ENCODE data around the gene BAG3.
"Not testable (repeated sequence)": the region's sequence is repeated elsewhere in the genome, so short reads cannot be mapped to it uniquely, and the experiment has no call there.

Gene BAG3

DNA sequence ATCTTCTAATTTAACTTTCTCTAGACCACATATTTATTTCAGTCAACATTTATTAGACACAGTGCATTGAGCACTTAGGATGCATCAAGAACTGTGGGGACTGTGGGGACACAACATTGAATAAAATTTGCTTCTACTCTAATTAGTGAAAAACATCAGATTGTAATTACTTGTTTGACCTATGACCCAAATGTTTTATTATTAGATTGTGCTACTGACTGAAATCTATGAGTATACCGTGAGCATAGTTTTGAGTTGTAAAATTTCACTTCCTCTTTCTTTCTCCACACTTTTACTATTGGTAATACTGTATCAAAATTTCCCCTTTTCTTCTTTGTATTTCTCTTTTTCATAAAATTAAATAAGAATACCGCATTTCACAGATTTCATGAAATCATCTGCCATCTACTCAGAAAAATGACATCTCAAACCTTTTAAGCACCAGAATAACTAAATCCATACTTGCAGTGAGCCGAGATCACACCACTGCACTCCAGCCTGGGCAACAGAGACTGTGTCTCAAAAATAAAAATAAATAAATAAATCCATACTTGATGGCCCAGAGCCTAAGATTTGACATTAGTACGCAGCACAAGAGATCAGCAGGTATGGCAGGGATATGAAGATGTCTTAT lies 49.3 kb downstream of the BAG3 start:
- DNase-seq, result no peak

DNA sequence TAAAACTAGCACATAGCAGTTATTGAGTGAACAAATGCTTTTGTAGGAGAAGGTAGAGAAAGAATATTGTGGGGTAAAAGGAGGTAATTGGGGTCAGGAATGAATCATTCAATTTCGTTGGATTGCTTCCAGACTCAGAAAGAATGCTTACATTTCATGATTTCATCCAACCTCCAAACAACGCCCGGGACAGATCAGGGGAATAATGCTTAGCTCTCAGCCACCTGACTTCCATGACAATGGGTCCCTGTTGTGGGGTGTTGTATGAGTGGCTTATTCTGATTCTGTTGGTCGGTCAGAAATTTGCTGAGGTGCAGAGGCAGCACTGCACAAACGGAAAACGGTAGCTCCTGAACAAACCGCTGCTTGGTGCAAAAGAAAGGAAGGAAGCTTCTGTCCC lies 50.7 kb downstream of the BAG3 start:
- no peak for DNase-seq

DNA sequence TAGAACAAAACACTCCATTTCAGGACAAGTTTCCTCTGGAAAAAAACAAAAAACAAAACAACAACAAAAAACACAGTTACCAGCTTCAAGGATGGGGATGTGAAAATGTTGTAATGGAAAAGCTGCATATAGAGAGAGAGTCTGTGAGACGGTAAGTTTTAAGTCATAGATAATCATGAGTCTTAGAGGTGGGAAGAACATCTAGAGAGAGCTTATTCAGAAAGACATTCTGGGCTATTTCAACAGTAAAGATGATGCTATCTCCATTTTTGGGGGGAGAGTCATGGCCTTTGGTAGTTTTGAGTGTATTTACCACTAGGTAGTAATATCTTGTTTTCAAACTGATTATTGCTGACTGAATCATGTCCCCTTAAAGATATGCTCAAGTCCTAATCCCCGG lies 51.4 kb downstream of the BAG3 start:
- DNase-seq, result no peak

DNA sequence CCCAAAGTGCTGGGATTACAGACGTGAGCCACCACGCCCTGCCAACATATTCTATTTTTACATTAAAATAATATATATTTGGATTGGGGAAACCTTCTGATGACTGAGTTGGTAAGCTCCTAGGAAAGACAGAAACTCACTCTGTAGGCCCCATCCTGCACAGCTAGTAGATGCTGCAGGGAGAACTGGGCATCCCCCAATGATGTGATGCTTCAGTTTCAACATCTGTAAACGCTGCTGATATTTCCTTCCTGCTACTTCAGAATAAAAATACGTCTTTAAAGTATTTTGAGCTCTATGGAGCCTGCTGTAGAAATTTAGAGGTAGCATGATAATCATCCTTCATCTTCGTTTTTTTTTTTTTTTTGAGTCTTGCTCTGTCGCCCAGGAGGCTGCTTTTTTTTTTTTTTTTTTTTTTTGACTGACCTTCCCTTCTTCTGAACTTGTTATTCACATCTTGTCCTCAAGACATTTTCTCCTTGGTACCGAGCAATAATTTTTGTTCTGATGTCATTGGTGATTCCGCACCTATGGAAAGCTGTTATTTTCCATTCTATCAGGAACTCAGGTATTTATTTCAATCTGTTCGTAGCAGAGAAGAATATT lies 52.8 kb downstream of the BAG3 start:
- no peak for DNase-seq

DNA sequence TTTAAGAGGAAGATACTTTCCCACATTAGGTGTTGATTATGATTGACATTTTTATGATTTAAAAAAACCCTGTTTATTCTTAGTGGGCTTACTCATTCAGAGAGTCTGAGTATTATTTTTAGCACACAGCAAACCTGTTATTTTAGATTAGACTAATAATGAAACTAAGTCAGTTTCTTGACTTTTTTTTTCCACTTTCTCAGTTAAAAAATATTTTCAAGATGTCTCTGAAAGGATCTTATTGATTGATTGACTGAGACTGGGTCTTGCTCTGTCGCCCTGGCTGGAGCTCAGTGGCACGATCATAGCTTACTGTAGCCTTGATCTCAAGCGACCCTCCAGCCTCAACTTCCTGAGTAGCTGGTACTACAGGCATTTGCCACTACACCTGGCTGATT lies 54.3 kb downstream of the BAG3 start:
- DNase-seq, result no peak

DNA sequence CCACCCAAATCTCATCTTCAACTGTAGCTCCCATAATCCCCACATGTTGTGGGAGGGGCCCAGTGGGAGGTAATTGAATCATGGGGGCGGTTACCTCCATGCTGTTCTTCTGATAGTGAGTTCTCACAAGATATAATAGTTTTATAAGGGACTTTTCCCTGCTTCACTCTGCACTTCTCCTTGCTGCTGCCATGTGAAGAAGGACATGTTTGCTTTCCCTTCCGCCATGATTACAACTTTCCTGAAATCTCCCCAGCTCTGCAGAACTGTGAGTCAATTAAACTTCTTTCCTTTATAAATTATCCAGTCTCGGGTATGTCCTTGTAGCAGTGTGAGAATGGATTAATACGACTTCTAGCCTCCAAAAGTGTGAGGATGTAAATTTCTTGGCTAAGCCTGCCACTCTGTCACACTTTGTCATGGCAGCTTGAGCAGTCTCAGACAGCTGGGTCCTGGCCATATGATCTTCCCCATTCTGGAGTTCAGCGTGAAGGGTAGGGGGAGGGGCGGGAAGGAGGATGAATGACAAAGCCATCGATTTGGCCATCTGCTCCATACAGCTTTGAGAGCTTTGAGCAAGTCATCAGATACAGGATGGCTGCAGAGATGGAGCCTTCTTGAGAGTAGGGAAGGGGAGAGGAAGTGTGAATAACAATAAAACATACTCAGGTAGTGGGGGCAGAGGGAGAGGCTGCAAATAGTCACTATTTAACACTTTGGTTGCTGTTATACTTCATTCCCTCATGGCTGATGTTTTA lies 55.5 kb downstream of the BAG3 start:
- no peak for DNase-seq

DNA sequence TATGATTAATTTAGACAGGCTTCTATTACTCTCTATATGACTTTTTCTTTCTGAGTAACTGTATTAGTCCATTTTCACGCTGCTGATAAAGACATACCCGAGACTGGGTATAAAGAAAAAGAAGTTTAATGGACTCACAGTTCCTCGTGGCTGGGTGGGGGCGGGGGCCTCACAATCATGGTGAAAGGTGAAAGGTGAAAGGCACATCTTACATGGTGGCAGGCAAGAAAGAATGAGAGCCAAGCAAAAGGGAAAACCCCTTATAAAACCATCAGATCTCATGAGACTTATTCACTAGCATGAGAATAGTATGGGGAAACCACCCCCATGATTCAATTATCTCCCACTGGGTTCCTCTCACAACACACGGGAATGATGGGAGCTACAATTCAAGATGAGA lies 56.2 kb downstream of the BAG3 start:
- DNase-seq, result not testable (repeated sequence)

DNA sequence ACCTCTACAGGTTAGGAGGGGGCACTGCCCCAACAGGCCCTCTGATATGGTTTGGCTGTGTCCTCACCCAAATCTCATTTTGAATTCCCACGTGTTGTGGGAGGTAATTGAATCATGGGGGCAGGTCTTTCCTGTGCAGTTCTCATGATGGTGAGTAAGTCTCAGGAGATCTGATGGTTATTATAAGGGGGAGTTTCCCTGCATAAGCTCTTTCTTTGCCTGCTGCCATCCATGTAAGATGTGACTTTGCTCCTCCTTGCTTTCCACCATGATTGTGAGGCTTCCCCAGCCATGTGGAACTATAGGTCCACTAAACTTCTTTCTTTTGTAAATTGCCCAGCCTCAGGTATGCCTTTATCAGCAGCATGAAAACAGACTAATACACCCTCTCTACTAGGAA lies 59.8 kb downstream of the BAG3 start:
- DNase-seq, result not testable (repeated sequence)

DNA sequence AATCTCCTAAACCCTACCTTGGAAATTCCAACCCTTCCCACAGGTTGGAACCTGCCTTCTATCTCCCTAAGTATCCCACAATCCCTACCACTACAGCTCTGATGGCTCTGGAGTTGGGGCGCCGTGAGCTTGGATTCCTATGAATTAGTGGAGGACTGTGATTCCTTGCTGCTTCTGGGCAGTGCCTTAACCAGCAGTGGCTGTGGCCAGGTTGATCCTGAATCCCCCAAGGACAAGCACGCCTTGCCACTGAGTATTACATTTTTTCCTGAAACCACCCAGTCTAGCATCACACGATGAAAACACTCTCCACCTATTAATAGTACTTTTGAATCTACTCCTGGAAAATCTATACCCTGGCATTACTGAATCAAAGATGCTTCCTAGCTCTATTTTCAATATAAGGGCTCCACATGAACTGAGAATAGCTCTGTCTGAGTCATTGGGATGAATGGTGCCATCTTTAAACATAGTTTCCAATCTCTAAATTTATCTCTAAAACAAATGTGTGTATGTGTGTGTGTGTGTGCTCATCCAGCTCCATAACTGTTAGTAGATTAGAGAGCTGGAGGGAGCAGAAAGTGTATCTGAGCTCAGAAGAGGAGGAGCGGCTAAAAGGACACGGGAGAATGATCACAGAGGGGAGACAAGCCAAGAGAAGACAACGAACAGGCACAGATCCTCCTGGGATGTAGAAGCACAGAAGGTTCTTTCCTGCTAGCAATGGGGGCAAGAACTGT lies 62.7 kb downstream of the BAG3 start:
- DNase-seq, result no peak

DNA sequence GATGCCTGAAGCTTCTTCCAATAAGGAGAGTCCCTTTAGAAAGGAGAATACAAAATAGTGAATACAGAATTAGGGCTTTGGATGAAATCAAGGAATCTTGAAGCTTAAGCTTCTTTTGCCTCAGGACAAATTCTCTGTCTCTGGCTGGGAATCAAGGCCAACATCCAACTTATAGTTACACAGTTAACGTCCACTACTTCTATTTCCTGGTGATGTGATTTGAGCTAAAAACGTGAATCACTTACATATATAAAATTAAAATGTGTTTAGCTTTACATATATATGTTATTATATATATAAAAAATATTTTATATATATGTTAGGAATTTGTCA lies 63.3 kb downstream of the BAG3 start:
- DNase-seq, result no peak

DNA sequence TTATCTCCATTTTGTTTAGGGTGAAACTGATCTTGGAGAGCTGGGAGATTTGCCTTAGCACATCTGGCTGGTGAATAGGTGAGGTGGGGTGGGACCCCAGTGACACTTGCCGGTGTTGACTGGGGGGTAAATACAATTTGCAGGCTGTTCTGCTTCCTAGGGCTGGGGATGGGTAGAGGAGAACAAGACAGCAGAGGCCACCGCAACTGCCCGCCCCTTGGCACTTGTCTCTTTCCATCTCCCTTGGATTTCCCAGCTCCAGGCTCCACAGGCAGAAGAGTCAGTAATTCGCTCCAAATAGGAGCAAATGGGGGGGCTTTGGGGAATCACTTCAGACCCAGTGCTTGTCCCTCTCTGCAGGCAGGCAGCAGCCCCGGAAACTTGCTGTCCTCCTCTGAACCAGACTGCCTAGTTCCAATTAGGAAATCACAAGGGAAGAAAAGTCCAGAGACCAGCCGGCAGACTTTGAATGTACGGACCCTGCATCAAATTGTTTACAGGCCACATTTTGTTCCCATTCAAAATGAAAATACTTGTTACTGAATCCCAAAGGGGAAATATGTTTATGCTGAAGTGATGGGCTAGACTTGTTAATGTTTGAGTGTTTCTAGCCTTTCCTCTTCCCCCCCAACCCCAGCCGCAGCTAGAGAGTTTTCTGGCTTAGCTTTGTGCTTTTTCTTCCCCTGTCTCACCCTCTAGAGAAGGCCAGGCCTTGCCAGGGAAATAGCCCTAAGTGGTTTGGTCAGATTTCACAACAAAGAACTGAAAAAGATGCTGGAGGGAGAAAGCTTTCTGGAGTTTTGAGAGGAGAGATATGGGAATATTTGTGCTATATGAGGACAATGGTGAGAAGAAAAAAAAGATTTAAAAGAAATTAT lies 64.7 kb downstream of the BAG3 start:
- DNase-seq, result no peak

DNA sequence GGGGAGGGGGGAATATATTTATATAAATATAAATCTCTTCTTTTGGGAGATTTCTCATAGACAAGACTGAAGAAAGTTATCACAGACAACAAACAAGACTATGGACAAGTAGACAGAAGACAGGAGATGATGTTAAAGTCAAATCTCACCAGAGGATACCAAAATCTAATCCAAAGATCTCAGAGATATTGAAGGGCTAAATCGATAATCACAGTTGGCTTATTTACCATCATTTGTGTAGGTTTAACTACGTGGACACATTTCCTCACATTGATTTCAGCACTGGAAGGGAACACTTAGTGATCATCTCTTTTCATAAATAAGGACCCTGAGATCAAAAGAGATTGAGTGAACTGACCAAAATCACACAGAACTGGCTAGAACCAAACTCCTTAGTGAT lies 72.0 kb downstream of the BAG3 start:
- no peak for DNase-seq

DNA sequence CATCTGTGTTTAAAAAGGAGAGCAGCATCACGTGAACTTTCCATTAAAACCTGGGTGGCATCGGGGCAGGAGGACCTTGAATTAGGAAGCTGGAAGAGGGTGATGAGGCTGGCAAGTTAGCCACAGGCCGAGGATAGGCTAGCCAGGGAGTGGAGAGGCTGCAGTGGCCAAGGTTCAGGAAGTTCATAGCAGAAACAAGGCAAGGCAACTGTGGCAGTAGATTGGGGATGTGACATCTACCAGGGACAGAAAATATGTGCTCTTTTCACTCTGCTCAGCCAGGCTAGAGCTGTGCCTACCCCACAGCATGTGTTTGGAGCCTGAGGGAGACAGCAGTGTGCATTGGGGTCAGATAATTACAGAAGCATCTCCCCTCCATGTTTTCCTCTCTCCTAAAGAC lies 72.4 kb downstream of the BAG3 start:
- no peak for DNase-seq

DNA sequence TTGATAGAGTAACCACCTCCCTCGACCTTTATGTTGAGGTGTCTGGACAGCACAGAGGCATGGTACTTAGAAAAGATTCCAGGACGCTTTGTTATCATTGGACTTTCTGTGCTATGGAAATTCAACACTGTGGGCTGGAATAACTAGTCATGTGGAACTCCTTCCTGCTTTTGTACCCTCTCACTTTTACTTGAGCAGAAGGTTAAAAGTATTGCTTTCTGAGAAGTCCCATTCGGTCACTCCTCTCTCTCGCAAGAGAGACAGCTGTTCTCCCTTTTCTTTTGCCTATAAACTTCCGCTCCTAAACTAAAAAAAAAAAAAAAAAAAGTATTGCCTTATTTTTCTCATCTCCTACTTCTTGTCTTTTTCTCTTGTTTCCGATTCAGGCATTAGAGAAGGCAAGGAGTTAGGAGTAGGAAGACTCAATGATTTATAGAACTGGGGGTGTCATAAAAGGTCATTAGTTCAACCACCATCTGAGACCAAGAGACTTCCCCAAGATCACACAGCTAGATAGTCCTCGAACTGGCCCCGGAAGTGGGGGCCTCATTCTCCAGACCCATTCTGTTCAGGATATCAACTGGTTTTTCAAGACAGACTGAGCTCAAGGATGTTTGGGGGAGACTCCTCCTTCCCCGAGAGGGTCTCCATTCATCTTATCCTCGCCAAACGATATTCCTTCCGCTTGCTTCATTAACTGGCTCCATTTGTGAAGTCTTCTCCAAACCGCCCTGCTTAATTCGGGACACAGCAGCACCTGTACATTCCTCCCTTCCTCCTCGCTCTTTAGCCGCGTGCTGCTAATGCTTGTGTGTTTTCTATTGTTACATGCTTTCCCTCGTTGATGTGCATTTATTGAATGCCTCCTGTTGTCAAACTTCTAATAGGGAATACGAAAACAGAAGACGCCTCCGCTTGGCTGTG lies 73.7 kb downstream of the BAG3 start:
- peak; percentile 20 for DNase-seq

DNA sequence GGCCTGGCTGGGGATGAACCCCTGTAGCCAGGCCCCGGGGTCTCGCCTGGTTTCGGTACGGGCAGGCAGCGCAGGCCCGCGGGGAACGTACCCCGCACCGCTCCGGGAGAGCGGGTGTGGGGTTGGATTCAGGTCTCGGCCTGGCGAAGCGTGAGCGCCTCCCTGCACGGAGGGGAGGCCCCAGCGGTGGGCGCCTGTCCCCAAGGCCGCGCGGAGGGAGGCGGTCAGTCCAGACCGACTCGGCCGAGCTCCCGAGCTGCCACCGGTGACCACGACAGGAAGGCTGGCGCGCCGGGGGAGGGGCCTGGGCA lies 74.3 kb downstream of the BAG3 start:
- no peak for DNase-seq

DNA sequence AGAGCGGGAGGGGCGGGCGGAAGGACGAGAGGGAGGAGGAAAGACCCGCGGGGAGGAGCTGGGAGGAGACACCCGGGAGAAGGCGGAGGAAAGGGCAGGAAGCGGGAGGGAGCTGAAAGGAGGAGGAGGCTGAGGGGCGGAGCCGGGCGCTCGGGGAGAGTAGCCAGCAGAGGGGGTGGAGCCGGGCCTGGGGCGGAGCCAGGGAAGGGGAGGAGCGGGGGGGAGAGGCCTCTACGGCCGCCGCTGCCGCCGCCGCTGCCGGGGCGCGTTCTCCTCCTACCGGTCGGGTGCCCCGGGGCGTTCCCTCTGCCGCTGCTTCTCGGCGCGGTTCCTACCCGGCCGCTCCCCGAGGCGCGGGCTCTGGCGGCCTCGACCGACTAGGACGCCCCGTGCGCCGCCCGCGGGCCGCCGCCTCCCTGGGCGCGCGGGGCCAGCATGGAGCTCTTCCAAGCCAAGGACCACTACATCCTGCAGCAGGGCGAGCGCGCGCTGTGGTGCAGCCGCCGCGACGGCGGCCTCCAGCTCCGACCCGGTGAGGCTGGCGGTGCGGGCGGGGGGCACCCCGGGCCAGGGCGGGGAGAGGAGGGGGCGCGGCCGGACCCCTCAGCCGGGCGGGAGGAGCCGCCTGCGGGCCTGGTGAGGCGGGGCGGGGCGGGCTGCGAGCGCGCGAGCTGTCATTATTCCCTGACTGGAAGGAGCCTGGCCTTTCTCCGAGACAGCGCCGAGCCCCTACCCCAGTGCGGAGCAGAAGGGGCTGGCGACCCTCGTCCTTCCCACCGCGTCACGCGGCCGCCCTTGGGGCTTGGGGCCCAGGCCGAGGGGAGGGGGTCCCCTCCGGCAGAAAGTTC lies 74.9 kb downstream of the BAG3 start, which contains the start of gene INPP5F:
Gene INPP5F, plus strand, starts transcription at position 223 of the 848 bp plus-strand sequence. Its CDS starts 213 bp downstream, at position 436.
- peak; percentile 84 for DNase-seq

DNA sequence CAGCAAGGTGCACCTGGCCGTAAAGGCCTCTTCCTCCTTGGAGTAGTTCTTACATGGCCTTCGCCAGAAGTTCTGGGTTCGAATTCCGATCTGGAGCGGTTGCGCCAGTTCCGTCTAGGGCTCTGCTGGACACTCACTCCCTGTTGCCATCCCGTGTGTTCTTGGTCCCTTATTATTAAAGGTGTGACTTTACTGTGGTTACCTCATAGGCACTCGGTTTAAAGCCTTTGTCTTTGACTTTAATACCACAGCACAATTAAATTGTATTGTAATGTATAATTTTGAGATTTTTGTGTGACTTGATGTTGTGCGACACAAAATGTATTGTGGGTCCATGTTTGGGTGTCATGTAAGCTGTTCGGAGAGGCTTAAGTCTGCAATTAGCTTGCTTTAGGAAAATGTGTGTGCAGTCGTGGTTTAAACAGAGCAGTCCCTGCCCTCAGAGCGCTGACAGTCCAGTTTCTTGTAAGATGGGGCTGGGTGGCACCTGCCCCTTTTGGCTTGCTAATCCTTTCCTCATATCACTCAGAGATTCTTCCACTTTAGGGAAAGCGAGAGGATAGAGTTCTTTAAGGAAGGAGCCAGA lies 75.6 kb downstream of the BAG3 start:
- DNase-seq, result no peak
